ENCODE results near the gene TTC28.

Gene TTC28

GRCh38 chr22:28015676-28016601 lies 663.7 kb downstream of the TTC28 start:
- TF ChIP-seq ZNF274 (IDR thresholded peaks at IDR 0.05; ENCODE audit: low read depth, low read length): no peak
- no peak overlapping the region for H3K4me3 ChIP-seq (ENCODE audit: low read length)

GRCh38 chr22:28015046-28015425 lies 664.6 kb downstream of the TTC28 start:
- no peak overlapping the region for H3K4me3 ChIP-seq (ENCODE audit: low read length)
- TF ChIP-seq ZNF274 (IDR thresholded peaks at IDR 0.05; ENCODE audit: low read depth, low read length): no peak

GRCh38 chr22:28014211-28015045 lies 665.2 kb downstream of the TTC28 start:
- H3K4me3 ChIP-seq (ENCODE audit: low read length): no peak overlapping the region

GRCh38 chr22:28013611-28014010 lies 666.0 kb downstream of the TTC28 start:
- no peak overlapping the region for H3K4me3 ChIP-seq (ENCODE audit: low read length)
- no peak for TF ChIP-seq ZNF274 (IDR thresholded peaks at IDR 0.05; ENCODE audit: low read depth, low read length)

More at GRCh38 chr22:28014211-28015045, 665.2 kb downstream of the TTC28 start:
- TF ChIP-seq ZNF274 (IDR thresholded peaks at IDR 0.05; ENCODE audit: low read depth, low read length): no peak

- H3K4me3 ChIP-seq (ENCODE audit: low read length): no peak overlapping the region
- TF ChIP-seq ZNF274 (IDR thresholded peaks at IDR 0.05; ENCODE audit: low read depth, low read length): no peak
Measured at GRCh38 chr22:28012832-28013460, 666.7 kb downstream of the TTC28 start.

GRCh38 chr22:28009272-28009827 lies 670.3 kb downstream of the TTC28 start:
- H3K4me3 ChIP-seq (ENCODE audit: low read length): no peak overlapping the region
- TF ChIP-seq ZNF274 (IDR thresholded peaks at IDR 0.05; ENCODE audit: low read depth, low read length): no peak

- no peak for TF ChIP-seq ZNF274 (IDR thresholded peaks at IDR 0.05; ENCODE audit: low read depth, low read length)
- no peak overlapping the region for H3K4me3 ChIP-seq (ENCODE audit: low read length)
Measured at GRCh38 chr22:28008649-28009048, 671.0 kb downstream of the TTC28 start.

GRCh38 chr22:28008056-28008455 lies 671.6 kb downstream of the TTC28 start:
- TF ChIP-seq ZNF274 (IDR thresholded peaks at IDR 0.05; ENCODE audit: low read depth, low read length): no peak
- H3K4me3 ChIP-seq (ENCODE audit: low read length): no peak overlapping the region

- H3K4me3 ChIP-seq (ENCODE audit: low read length): no peak overlapping the region
- TF ChIP-seq ZNF274 (IDR thresholded peaks at IDR 0.05; ENCODE audit: low read depth, low read length): no peak
Measured at GRCh38 chr22:28006271-28006670, 673.4 kb downstream of the TTC28 start.

- no peak overlapping the region for H3K4me3 ChIP-seq (ENCODE audit: low read length)
- no peak for TF ChIP-seq ZNF274 (IDR thresholded peaks at IDR 0.05; ENCODE audit: low read depth, low read length)
Measured at GRCh38 chr22:28005513-28005912, 674.1 kb downstream of the TTC28 start.

GRCh38 chr22:28004021-28004420 lies 675.6 kb downstream of the TTC28 start:
- H3K4me3 ChIP-seq (ENCODE audit: low read length): no peak overlapping the region
- no peak for TF ChIP-seq ZNF274 (IDR thresholded peaks at IDR 0.05; ENCODE audit: low read depth, low read length)

GRCh38 chr22:28002863-28003565 lies 676.6 kb downstream of the TTC28 start:
- H3K4me3 ChIP-seq (ENCODE audit: low read length): no peak overlapping the region
- TF ChIP-seq ZNF274 (IDR thresholded peaks at IDR 0.05; ENCODE audit: low read depth, low read length): no peak

GRCh38 chr22:28002181-28002700 lies 677.4 kb downstream of the TTC28 start:
- no peak for TF ChIP-seq ZNF274 (IDR thresholded peaks at IDR 0.05; ENCODE audit: low read depth, low read length)

More at GRCh38 chr22:28002181-28002700, 677.4 kb downstream of the TTC28 start:
- no peak overlapping the region for H3K4me3 ChIP-seq (ENCODE audit: low read length)
